SK-N-MC (cell line): Measurements from ENCODE around the gene ZP1.

ENCODE experiments used
- EZH2 ChIP-seq: fragments of 200-600 bp; sonication (generic); IDR thresholded peaks from one replicate; pipeline ENCODE4 v1.6.1; 2017; ENCODE audit warnings: antibody characterized with exemption
- FOXP2 ChIP-seq: optimal IDR thresholded peaks from 2 replicates; pipeline ENCODE3; 2011; ENCODE audit warnings: mild to moderate bottlenecking, moderate library complexity; ENCODE audit not compliant: insufficient read depth; ENCODE audit errors: extremely low read length, control extremely low read depth
- POLR2AphosphoS5 ChIP-seq: IDR thresholded peaks from 2 replicates; pipeline ENCODE4 v1.6.1; 2012; ENCODE audit warnings: mild to moderate bottlenecking, low read depth, low read length, borderline replicate concordance

DNA sequence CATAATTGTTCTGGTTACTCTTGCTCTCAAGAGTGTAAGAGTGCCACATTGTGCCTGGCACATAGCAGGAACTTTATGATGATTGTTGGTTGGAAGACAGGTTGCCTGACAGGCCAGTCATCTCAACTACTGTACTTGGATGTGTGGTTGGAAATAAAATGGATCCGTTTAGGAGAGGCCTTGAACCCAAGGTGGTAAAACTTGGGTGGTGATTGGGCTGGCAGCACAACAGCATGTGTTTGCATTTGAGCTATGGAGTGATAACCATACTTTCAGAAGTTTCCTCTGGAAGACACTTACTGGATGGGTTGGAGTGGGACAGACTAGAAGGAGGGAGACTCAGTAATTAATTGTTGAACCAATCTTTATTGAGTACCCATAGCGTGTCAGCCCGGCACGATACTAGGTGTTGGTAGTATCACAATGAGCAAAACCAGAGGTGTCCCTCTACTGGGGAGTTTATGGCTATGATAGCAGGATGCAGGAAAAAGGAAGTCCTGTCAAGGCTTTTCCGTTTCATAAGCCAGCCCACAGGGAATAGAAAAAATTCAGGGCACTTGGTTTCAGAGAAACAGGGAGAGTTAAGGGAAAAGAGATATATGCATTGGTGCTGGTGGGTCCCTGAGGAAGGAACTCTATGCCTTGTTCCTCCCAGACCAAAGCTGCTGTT is 43.5 kb downstream of the ZP1 start:
- TF ChIP-seq EZH2 (no peak), POLR2AphosphoS5 (no peak), FOXP2 (no peak)
